T47D (cell line): ENCODE measurements around the gene PMM1.
A peak's percentile ranks its signal among the peaks of the same experiment; 100 is the strongest.

Experiments used
- DNase-seq, 2 experiments: peaks; one replicate each; pipeline versions ENCODE4 v3.0.0 to v3.0.0-alpha.2; 2011 to 2012; ENCODE audit warnings: low read depth in 1 of 2, low spot score in 1 of 2
- JUND ChIP-seq: IDR thresholded peaks from 2 replicates; pipeline ENCODE4 v1.6.1; 2012; ENCODE audit warnings: low read depth
- in situ Hi-C: cut with HindIII; loops from 2 replicates; pipeline ENCODE4 v1.10.0; 2016; ENCODE audit warnings: low sequenced_read_pairs, low pct_unique_long_range_greater_than_20kb

PMM1 gene

GRCh38 chr22:41551877-41552582, 37.6 kb downstream of the PMM1 start:
- no peak for DNase-seq
- TF ChIP-seq JUND: no peak
- in situ Hi-C loops: no loop called here

DNA sequence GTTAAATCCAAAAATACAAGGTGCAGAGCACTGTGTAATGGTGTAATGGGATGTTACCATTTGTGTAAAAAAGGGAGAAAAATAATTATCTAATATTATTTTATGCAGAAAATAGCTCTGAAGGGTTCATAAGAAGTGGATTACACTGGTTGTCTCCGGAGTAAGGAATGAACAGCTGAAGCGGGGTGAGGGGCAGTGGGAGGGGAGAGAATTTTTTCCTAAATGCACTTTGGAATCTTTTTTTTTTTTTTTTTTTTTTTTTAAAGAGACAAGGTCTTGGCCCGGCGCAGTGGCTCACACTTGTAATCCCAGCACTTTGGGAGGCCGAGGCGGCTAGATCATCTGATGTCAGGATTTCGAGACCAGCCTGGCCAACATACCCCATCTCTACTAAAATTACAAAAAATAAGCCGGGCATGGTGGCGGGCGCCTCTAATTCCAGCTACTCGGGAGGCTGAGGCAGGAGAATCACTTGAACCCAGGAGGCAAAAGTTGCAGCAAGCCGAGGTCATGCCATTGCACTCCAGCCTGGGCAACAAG, 38.6 kb downstream of the PMM1 start:
- in situ Hi-C loops: no loop called here
- DNase-seq: no peak
- no peak for TF ChIP-seq JUND

DNA sequence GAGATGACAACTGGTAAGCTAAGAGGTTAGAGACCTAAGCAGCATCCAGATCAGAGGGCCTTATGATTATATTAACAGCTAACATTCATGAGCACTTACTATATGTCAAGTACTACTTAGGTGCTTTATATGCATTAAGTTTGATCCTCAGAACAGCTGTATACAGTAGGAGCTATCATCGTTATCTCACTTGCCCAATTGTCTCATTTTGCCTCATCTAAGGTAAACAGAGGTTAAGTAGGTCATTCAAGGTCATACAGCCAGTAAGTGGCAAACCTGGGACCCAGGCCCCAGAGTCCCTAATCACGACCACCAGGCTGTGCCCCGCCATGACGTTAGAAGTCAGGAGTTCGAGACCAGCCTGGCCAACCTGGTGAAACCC, 40.8 kb downstream of the PMM1 start:
- in situ Hi-C loops: no loop called here
- TF ChIP-seq JUND: no peak
- DNase-seq: no peak

- TF ChIP-seq JUND: no peak
- in situ Hi-C loops: no loop called here
Observed at GRCh38 chr22:41544671-41545476, 44.8 kb downstream of the PMM1 start.

DNA sequence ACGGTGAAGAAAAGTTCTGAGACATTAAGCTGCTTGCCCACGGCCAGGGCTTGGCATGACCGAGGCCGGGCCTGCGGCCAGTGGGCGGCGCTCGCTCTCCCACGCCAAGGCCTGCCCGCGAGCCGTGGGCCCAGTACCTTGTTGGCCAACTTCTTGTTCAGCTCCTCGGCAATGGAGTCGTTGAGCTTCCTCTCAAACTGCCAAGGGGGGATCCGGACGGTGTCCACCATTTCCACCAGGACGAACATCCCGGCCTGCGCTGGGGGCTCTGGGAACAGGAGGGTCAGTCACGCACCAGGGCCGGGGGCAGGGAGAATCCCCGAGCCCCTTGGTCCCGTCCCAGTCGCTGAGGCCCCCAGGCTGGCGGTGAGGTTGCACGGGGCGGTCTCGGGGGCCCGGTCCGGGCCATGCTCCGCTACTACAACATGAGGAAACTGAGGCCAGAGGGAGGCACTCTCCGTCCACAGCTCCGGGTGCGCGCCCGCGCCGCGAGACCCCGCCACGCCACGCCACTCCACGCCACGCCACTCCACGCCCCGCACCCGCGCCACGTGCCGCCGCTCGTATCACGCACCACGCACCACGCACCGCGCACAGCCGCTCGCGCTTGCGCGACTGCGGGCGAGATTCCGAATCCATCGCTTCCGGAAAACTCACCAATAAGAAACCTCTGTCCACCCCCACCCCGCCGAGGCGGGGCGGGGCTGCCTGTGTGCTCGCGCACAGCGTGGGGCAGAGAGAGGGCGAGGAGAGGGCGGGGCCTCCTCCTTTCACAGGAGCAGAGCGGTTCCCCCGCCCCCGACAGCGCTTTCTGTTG, 45.6 kb downstream of the PMM1 start, which contains the start of gene POLR3H:
Gene POLR3H, minus strand, starts transcription at position 617 of the 817 bp plus-strand sequence. Its CDS starts 369 bp downstream, at position 248.
- TF ChIP-seq JUND: no peak
- in situ Hi-C loops: no loop called here
- DNase-seq: peak; percentile 91 to 97

More at GRCh38 chr22:41544671-41545476, 44.8 kb downstream of the PMM1 start:
- no peak for DNase-seq

DNA sequence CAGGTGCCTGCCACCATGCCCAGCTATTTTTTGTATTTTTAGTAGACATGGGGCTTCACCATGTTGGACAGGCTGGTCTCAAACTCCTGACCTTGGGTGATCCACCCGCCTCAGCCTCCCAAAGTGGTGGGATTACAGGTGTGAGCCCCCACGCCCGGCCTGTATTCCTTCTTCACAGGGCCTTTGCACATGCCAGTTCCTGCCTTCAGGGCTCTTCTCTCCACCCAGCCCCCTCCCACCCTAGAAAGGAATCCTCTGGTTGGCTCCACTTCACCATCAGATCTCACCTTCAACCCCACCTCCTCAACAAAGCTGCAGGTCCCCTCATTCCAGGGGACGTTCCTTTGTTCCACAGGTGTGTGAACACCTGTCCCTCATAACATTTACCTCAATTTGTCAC, 47.4 kb downstream of the PMM1 start:
- TF ChIP-seq JUND: no peak
- DNase-seq: no peak
- in situ Hi-C loops: no loop called here

DNA sequence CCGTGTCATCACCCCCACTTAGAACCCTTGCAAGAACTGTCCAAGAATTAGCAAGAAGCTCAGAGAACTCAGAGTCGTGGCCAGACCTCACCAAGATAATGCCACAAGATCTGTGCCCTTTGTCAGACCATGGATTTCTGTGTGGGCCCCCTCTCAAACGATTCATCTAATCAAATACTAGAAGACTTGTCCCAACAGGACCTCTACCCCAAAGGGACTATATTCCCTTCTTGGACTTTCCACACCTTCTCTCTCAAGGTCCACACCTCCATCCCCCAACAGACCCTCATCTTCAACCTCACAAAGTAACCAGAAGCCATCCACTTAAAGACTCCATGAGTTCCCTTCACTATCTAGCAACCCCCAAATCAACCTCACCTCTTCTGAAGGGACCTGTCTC, 48.2 kb downstream of the PMM1 start:
- TF ChIP-seq JUND: no peak
- in situ Hi-C loops: no loop called here
- DNase-seq: no peak

- TF ChIP-seq JUND: no peak
- DNase-seq: no peak
- in situ Hi-C loops: no loop called here
Observed at GRCh38 chr22:41540365-41540764, 49.3 kb downstream of the PMM1 start.

GRCh38 chr22:41540006-41540315, 49.7 kb downstream of the PMM1 start:
- in situ Hi-C loops: no loop called here
- no peak for DNase-seq
- no peak for TF ChIP-seq JUND

- in situ Hi-C loops: no loop called here
- TF ChIP-seq JUND: no peak
- DNase-seq: no peak
Observed at GRCh38 chr22:41539146-41540005, 50.3 kb downstream of the PMM1 start.

DNA sequence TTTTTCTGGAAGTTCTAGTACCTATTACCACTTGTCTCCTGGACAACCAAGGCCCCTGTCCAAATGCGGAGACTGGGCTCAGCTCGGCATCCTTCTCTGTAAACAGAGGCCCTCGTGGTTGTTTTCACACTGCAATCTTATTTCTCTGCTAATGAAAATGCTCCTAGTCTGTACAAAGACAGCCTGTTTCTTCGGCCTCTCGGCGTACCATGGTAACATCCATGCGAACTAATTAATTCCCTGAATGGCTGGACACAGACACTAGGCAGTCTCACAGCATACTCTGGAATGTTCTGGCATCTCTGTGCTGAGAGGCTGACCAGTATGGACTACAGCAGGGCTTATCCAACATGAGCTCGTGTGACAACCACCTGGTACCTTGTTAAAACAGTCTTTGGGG, 51.1 kb downstream of the PMM1 start:
- in situ Hi-C loops: no loop called here
- no peak for TF ChIP-seq JUND
- no peak for DNase-seq

DNA sequence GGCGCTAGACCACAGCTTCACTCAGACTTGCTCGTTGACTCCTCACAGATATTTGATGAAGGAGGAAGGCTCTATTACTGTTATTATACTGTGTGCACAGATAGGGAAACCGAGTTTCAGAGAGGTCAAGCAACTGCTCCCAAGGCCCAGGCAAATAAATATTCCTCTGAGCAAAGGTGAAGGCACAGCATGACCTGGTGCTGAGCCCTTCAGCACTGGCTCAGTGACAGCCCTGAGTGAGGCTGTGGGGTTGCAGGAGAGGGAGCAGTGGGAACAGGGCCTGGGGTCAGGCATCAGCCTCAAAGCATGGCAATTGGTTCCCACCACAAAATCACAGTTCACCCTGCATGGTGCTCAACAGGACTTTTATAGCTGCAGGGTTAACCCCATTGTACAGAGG, 52.4 kb downstream of the PMM1 start:
- in situ Hi-C loops: no loop called here
- TF ChIP-seq JUND: no peak
- no peak for DNase-seq
